Parathyroid adenoma (tissue), 2 donors: ENCODE measurements around the gene AFF3.

ENCODE experiments used
- H2AFZ ChIP-seq: fragments of 300-600 bp; sonication (generic); one replicate; pipeline ENCODE4 v1.7.0; 2017; ENCODE audit warnings: antibody characterized with exemption, mild to moderate bottlenecking
- H3K27ac ChIP-seq: fragments of 300-600 bp; sonication (generic); one replicate; pipeline ENCODE4 v1.7.0; 2017
- H3K27me3 ChIP-seq: fragments of 300-600 bp; sonication (generic); one replicate; pipeline ENCODE4 v1.7.0; 2017; ENCODE audit warnings: low read length; ENCODE audit not compliant: control insufficient read depth, insufficient read depth
- H3K36me3 ChIP-seq: fragments of 300-600 bp; sonication (generic); one replicate; pipeline ENCODE4 v1.7.0; 2017; ENCODE audit warnings: low read length; ENCODE audit not compliant: control insufficient read depth, insufficient read depth
- H3K4me1 ChIP-seq: fragments of 300-600 bp; sonication (generic); one replicate; pipeline ENCODE4 v1.7.0; 2017; ENCODE audit warnings: control low read depth
- H3K4me2 ChIP-seq: fragments of 300-600 bp; sonication (generic); one replicate; pipeline ENCODE4 v1.7.0; 2017; ENCODE audit warnings: low read length
- H3K4me3 ChIP-seq: fragments of 300-600 bp; sonication (generic); one replicate; pipeline ENCODE4 v1.7.0; 2017; ENCODE audit warnings: low read depth, low read length
- H3K79me2 ChIP-seq: fragments of 300-600 bp; sonication (generic); one replicate; pipeline ENCODE4 v1.7.0; 2017; ENCODE audit warnings: control low read depth
- H3K9ac ChIP-seq: fragments of 300-600 bp; sonication (generic); one replicate; pipeline ENCODE4 v1.7.0; 2017; ENCODE audit warnings: mild to moderate bottlenecking
- H3K9me3 ChIP-seq: fragments of 300-600 bp; sonication (generic); one replicate; pipeline ENCODE4 v1.7.0; 2017; ENCODE audit warnings: low read length; ENCODE audit not compliant: control insufficient read depth
- CTCF ChIP-seq: fragments of 300-600 bp; sonication (generic); IDR thresholded peaks from one replicate; pipeline ENCODE4 v1.7.0; 2017; ENCODE audit warnings: antibody characterized with exemption, mild to moderate bottlenecking
- donor health status: primary hyperparathyroidism.

AFF3 gene

GRCh38 chr2:99857867-99858444 is 284.4 kb downstream of the AFF3 start:
- H3K4me2 ChIP-seq, result no peak overlapping the region
- no peaks in the 10 kb centered on the region for H3K4me1 ChIP-seq
- H3K27me3 ChIP-seq, result no peaks in the 10 kb centered on the region
- no peaks in the 10 kb centered on the region for H3K9me3 ChIP-seq
- H3K9ac ChIP-seq, result no peak overlapping the region
- no peak overlapping the region for H2AFZ ChIP-seq
- no peak for TF ChIP-seq CTCF
- no peaks in the 10 kb centered on the region for H3K36me3 ChIP-seq
- H3K79me2 ChIP-seq, result no peaks in the 10 kb centered on the region
- H3K4me3 ChIP-seq, result no peak overlapping the region
- no peak overlapping the region for H3K27ac ChIP-seq

GRCh38 chr2:99857372-99857771 is 285.0 kb downstream of the AFF3 start:
- no peaks in the 10 kb centered on the region for H3K9me3 ChIP-seq
- no peaks in the 10 kb centered on the region for H3K27me3 ChIP-seq
- no peak overlapping the region for H3K4me2 ChIP-seq
- H3K9ac ChIP-seq, result no peak overlapping the region
- no peak overlapping the region for H3K4me3 ChIP-seq
- no peaks in the 10 kb centered on the region for H3K36me3 ChIP-seq
- H3K4me1 ChIP-seq, result no peaks in the 10 kb centered on the region
- TF ChIP-seq CTCF, result no peak
- no peak overlapping the region for H3K27ac ChIP-seq
- no peaks in the 10 kb centered on the region for H3K79me2 ChIP-seq
- H2AFZ ChIP-seq, result no peak overlapping the region

GRCh38 chr2:99856119-99856518 is 286.3 kb downstream of the AFF3 start:
- TF ChIP-seq CTCF, result no peak
- Histone ChIP-seq H3K4me3 (no peak overlapping the region), H3K79me2 (no peaks in the 10 kb centered on the region)

GRCh38 chr2:99854236-99854852 is 288.0 kb downstream of the AFF3 start:
- TF ChIP-seq CTCF, result no peak
- Histone ChIP-seq H3K36me3 (no peaks in the 10 kb centered on the region), H2AFZ (no peak overlapping the region), H3K27me3 (no peaks in the 10 kb centered on the region), H3K9me3 (no peaks in the 10 kb centered on the region), H3K27ac (no peak overlapping the region), H3K9ac (no peak overlapping the region), H3K4me2 (no peak overlapping the region), H3K4me1 (no peaks in the 10 kb centered on the region), H3K4me3 (no peak overlapping the region), H3K79me2 (no peaks in the 10 kb centered on the region)

More at GRCh38 chr2:99856119-99856518, 286.3 kb downstream of the AFF3 start:
- no peak overlapping the region for H3K4me2 ChIP-seq
- H3K9ac ChIP-seq, result no peak overlapping the region
- no peak overlapping the region for H3K27ac ChIP-seq
- no peaks in the 10 kb centered on the region for H3K36me3 ChIP-seq
- no peaks in the 10 kb centered on the region for H3K9me3 ChIP-seq
- H2AFZ ChIP-seq, result no peak overlapping the region
- H3K4me1 ChIP-seq, result no peaks in the 10 kb centered on the region
- H3K27me3 ChIP-seq, result no peaks in the 10 kb centered on the region

- Histone ChIP-seq H3K36me3 (no peaks in the 10 kb centered on the region), H3K9me3 (no peaks in the 10 kb centered on the region), H3K4me1 (no peaks in the 10 kb centered on the region), H2AFZ (no peak overlapping the region), H3K27ac (no peak overlapping the region), H3K4me2 (no peak overlapping the region), H3K9ac (no peak overlapping the region), H3K4me3 (no peak overlapping the region), H3K79me2 (no peaks in the 10 kb centered on the region), H3K27me3 (no peaks in the 10 kb centered on the region)
- no peak for TF ChIP-seq CTCF
Observed at GRCh38 chr2:99852956-99853355, 289.4 kb downstream of the AFF3 start.
